GM12878 (cell line): ENCODE measurements around the gene PDZD7. TPM values are rescaled to one million over a fixed set of nuclear protein-coding genes. Genes with fewer than 3 reads are reported as not detected.

Experiments used
- ATAC-seq: fragments of 200-7000 bp; cut with Tn5 transposase; 3 replicates; pipeline ENCODE4 v1.9.1; 2020; ENCODE audit warnings: mild to moderate bottlenecking, moderate library complexity
- BruUV-seq: library from RNA; stranded (reverse); fragments of 400-500 nt; replicated peaks from 2 replicates; lab custom pipeline; 2021; lab: Mats Ljungman, UMichigan
- CTCF ChIA-PET: fragments of 300-600 bp; sonication (Branson Sonifier 250); formaldehyde crosslinking; extraction: SDS; loops from one replicate; lab custom pipeline; 2021; ENCODE audit warnings: inconsistent platforms; lab: Yijun Ruan, JAX
- POLR2A ChIA-PET: fragments of 350-600 bp; formaldehyde crosslinking; extraction: SDS; loops from one replicate; lab custom pipeline; 2021; ENCODE audit warnings: inconsistent platforms; lab: Charles Lee
- RAD21 ChIA-PET: fragments of 300-600 bp; sonication (Branson Sonifier 250); formaldehyde crosslinking; loops from one replicate; lab custom pipeline; 2023; ENCODE audit warnings: antibody characterized with exemption; ENCODE audit not compliant: unreplicated experiment; lab: Charles Lee
- SMC1A ChIA-PET: fragments of 300-600 bp; sonication (Branson Sonifier 250); formaldehyde crosslinking; loops from one replicate; lab custom pipeline; 2023; ENCODE audit not compliant: unreplicated experiment, uncharacterized antibody; lab: Charles Lee
- DNase-seq: peaks from one replicate; pipeline ENCODE4 v3.0.0-alpha.2; 2011; ENCODE audit warnings: low read depth, low spot score
- FAIRE-seq: peaks from 3 replicates; lab custom pipeline; 2011; peaks lifted over from hg19 to GRCh38; lab: Jason Lieb, UNC
- H2AFZ ChIP-seq: 2 replicates; pipeline ENCODE4 v1.6.0; 2011; ENCODE audit warnings: low read depth, low read length, control low read depth; ENCODE audit not compliant: control insufficient read depth
- H3K27ac ChIP-seq: 2 replicates; pipeline ENCODE4 v1.5.1; 2011; ENCODE audit warnings: control low read depth; ENCODE audit not compliant: control insufficient read depth, insufficient read depth
- H3K27me3 ChIP-seq, 2 experiments: replicated peaks in 1 of 2; 2 replicates each; pipeline versions ENCODE4 v1.6.0 to v1.6.1; 2011; ENCODE audit warnings: low read length in 1 of 2; ENCODE audit not compliant: control insufficient read depth in 2 of 2, insufficient read depth in 2 of 2
- H3K36me3 ChIP-seq, 2 experiments: 2 replicates each; pipeline ENCODE4 v1.5.1; 2011; ENCODE audit warnings: low read length in 1 of 2; ENCODE audit not compliant: control insufficient read depth in 2 of 2, insufficient read depth in 2 of 2
- H3K4me1 ChIP-seq: 2 replicates; pipeline ENCODE4 v1.6.1; 2011; ENCODE audit warnings: mild to moderate bottlenecking, low read length, moderate library complexity, mixed read lengths; ENCODE audit not compliant: control insufficient read depth, insufficient read depth
- H3K4me2 ChIP-seq: 2 replicates; pipeline ENCODE4 v1.6.0; 2011; ENCODE audit warnings: control low read depth; ENCODE audit not compliant: control insufficient read depth, insufficient read depth
- H3K4me3 ChIP-seq: fragments of 200-600 bp; sonication (generic); 2 replicates; pipeline ENCODE4 v1.5.1; 2016
- H3K79me2 ChIP-seq: 2 replicates; pipeline ENCODE4 v1.6.0; 2011; ENCODE audit warnings: low read length; ENCODE audit not compliant: control insufficient read depth, insufficient read depth
- H3K9ac ChIP-seq: 2 replicates; pipeline ENCODE4 v1.8.0; 2011; ENCODE audit warnings: low read length, control low read depth, mixed read lengths; ENCODE audit not compliant: control insufficient read depth, insufficient read depth
- H3K9me3 ChIP-seq: replicated peaks from 3 replicates; pipeline ENCODE4 v1.5.1; 2011; ENCODE audit warnings: mild to moderate bottlenecking, low read length; ENCODE audit not compliant: control insufficient read depth, insufficient read depth
- H4K20me1 ChIP-seq: 2 replicates; pipeline ENCODE4 v1.6.0; 2011; ENCODE audit not compliant: control insufficient read depth, insufficient read depth
- BACH1 ChIP-seq: fragments of 450-650 bp; IDR thresholded peaks from 2 replicates; pipeline ENCODE4 v1.6.1; 2017; ENCODE audit warnings: mild to moderate bottlenecking, borderline replicate concordance
- DPF2 ChIP-seq: fragments of 450-650 bp; IDR thresholded peaks from 2 replicates; pipeline ENCODE4 v1.6.1; 2017; ENCODE audit warnings: mild to moderate bottlenecking
- EGR1 ChIP-seq, 2 experiments: IDR thresholded peaks; 1 replicate in 1 of 2; 2 replicates in 1 of 2; pipeline ENCODE4 v1.6.1; 2011 to 2012; ENCODE audit warnings: low read depth in 2 of 2, low read length in 2 of 2, borderline replicate concordance in 1 of 2, mild to moderate bottlenecking in 1 of 2, moderate library complexity in 1 of 2
- NBN ChIP-seq: fragments of 450-650 bp; IDR thresholded peaks from 2 replicates; pipeline ENCODE4 v1.6.1; 2016
- SIN3A ChIP-seq: IDR thresholded peaks from 2 replicates; pipeline ENCODE4 v1.6.1; 2012; ENCODE audit warnings: low read depth, low read length, improper control_type of control experiment
- SMAD5 ChIP-seq: IDR thresholded peaks from 2 replicates; pipeline ENCODE4 v1.6.1; 2016; ENCODE audit warnings: antibody characterized with exemption, low read depth
- SMARCA5 ChIP-seq: fragments of 450-650 bp; IDR thresholded peaks from 2 replicates; pipeline ENCODE4 v1.6.1; 2017; ENCODE audit warnings: mild to moderate bottlenecking
- SUZ12 ChIP-seq: fragments of 200-600 bp; sonication (generic); IDR thresholded peaks from one replicate; pipeline ENCODE4 v1.6.1; 2018; ENCODE audit warnings: antibody characterized with exemption, mild to moderate bottlenecking; ENCODE audit not compliant: unreplicated experiment
- YBX1 ChIP-seq: fragments of 450-650 bp; IDR thresholded peaks from 2 replicates; pipeline ENCODE4 v1.6.1; 2016; ENCODE audit warnings: antibody characterized with exemption
- WGBS: methylation state at CpG from one replicate; pipeline ENCODE4 v1.1.6; 2016; ENCODE audit warnings: low lambda C conversion rate; ENCODE audit not compliant: insufficient replicate concordance, insufficient coverage; ENCODE audit errors: missing lambda C conversion rate; 5-methylcytosine and 5-hydroxymethylcytosine counted together
- in situ Hi-C: fragments of 300-500 bp; cut with MboI; formaldehyde crosslinking; loops from 9 replicates; pipeline ENCODE4 v1.14.3; 2018; ENCODE audit warnings: mixed read lengths
- intact Hi-C: fragments of 100-400 bp; cut with micrococcal nuclease; formaldehyde crosslinking; loops from one replicate; pipeline ENCODE4 v1.14.2; 2022; ENCODE audit not compliant: unreplicated experiment
- polyA plus RNA-seq, 11 experiments: library from polyadenylated mRNA; depleted of rRNA in 4 of 11; unstranded in 6 of 11; stranded (reverse) in 5 of 11; fragments of >200 nt; fragmentation: Nextera tagmentation in 4 of 11; fragmentation: Illumina TruSeq in 1 of 11; extraction: Ambion mirVana in 4 of 11; extraction: Trizol in 1 of 11; gene quantifications; 1 replicate in 1 of 11; 2 replicates in 10 of 11; pipeline versions ENCODE4 v1.2.1 to v1.2.3, GENCODE V29; 2011 to 2016; ENCODE audit warnings: inconsistent platforms in 2 of 11, missing spikeins in 2 of 11, low read depth in 1 of 11
- total RNA-seq, 4 experiments: library from RNA; depleted of rRNA in 3 of 4; stranded (reverse); fragments of >200 nt in 3 of 4; fragmentation: Illumina TruSeq in 1 of 4; extraction: Trizol in 1 of 4; gene quantifications; 2 replicates each; pipeline versions ENCODE4 v1.2.1 to v1.2.3, GENCODE V29; 2013 to 2021
- TF ChIP-seq, protein P1 (sequence below): fragments of 450-650 bp; IDR thresholded peaks from 2 replicates; pipeline ENCODE4 v1.6.1; 2016; ENCODE audit warnings: mild to moderate bottlenecking
- TF ChIP-seq, protein P2 (sequence below): IDR thresholded peaks from 2 replicates; pipeline ENCODE4 v1.6.1; 2011; ENCODE audit warnings: low read depth, low read length, improper control_type of control experiment, borderline replicate concordance

Gene PDZD7
- total and polyA plus RNA-seq, 10 of the 15 experiments (the other 5 are each of a cell fraction or from before 2014, with no cell fraction given): 0.01 to 0.20 (median 0.03) TPM; not detected in 7

- in situ Hi-C loops: no loop called here
- H3K4me3 ChIP-seq: peak within 1 kb of the TSS; percentile 86
- no peak for ATAC-seq
- peak within 1 kb of the TSS; percentile 88 for H3K27ac ChIP-seq
- H3K36me3 ChIP-seq: no peaks in the 10 kb centered on the region; a peak in 1 of 4 replicates
- H2AFZ ChIP-seq: peak within 1 kb of the TSS; percentile 90
- H3K4me1 ChIP-seq: peaks cover 17% of the 10 kb centered on the region
- H3K79me2 ChIP-seq: peaks cover 10% of the 10 kb centered on the region
- no TSS peak for BruUV-seq
- SMC1A ChIA-PET: no interaction called here
- H3K9ac ChIP-seq: peak within 1 kb of the TSS; percentile 73
- TF ChIP-seq EGR1 (IDR thresholded peaks at IDR 0.05; ENCODE audit: borderline replicate concordance in 1 of 2, low read depth in 2 of 2, low read length in 2 of 2): peak in 1 of 2 experiments; percentile 75; a peak in 2 of 3 replicates
- TF ChIP-seq SUZ12: no peak
- 1% methylated on average over 16 of the region's 44 CpGs for WGBS
- H4K20me1 ChIP-seq: no peaks in the 10 kb centered on the region
- DNase-seq: no peak
- CTCF ChIA-PET: interaction anchor here (0.8 to 5.7 kb wide), 6 partner anchors 12 to 86 kb away, joined by 3 to 91 read pairs (median 10); partner anchors contain the start of genes PDZD7, SFXN3 and SLF2
- peak within 1 kb of the TSS; percentile 99 for H3K4me2 ChIP-seq
- no peaks in the 10 kb centered on the region for H3K27me3 ChIP-seq
- POLR2A ChIA-PET: interaction anchor here (3.8 kb wide), 1 partner anchor 13 kb away, joined by 23 read pairs; the partner anchor contains the start of genes MRPL43 and TWNK
- intact Hi-C loops: loop anchor here (1.0 to 5.0 kb wide), 3 partner anchors 14 to 87 kb away; partner anchors contain the start of genes KAZALD1 and SLF2
- FAIRE-seq: no peak
- H3K9me3 ChIP-seq: no peaks in the 10 kb centered on the region
- RAD21 ChIA-PET: interaction anchor here (0.6 to 4.6 kb wide), 2 partner anchors 15 to 125 kb away, joined by 3 to 26 read pairs; no protein-coding TSS in a partner anchor
These were observed 31.2 kb downstream of the PDZD7 start, which contains the start of gene LZTS2 for GRCh38 chr10:100999742-101000126. Gene LZTS2, plus strand, starts transcription at chr10:100999808. Its CDS starts 2,731 bp downstream, at chr10:101002539.

- intact Hi-C loops (loop anchor here (1.0 to 5.0 kb wide), 3 partner anchors 14 to 87 kb away; partner anchors contain the start of genes KAZALD1 and SLF2), in situ Hi-C loops (no loop called here)
- RAD21 ChIA-PET: interaction anchor here (0.6 to 4.6 kb wide), 10 partner anchors 12 to 125 kb away, joined by 3 to 26 read pairs (median 4); partner anchors contain the start of genes KAZALD1, MRPL43 and TWNK
- peaks cover 17% of the 10 kb centered on the region for H3K4me1 ChIP-seq
- FAIRE-seq: no peak
- POLR2A ChIA-PET: interaction anchor here (0.6 to 3.8 kb wide), 4 partner anchors 13 to 84 kb away, joined by 3 to 23 read pairs (median 4); partner anchors contain the start of genes KAZALD1, MRPL43 and TWNK
- H3K9ac ChIP-seq: peak overlapping the region; percentile 63
- H3K9me3 ChIP-seq: no peaks in the 10 kb centered on the region
- H4K20me1 ChIP-seq: no peaks in the 10 kb centered on the region
- no peaks in the 10 kb centered on the region; a peak in 2 of 4 replicates for H3K36me3 ChIP-seq
- SMC1A ChIA-PET: interaction anchor here (1.4 to 2.0 kb wide), 3 partner anchors 12 to 42 kb away, joined by 4 to 9 read pairs (median 6); no protein-coding TSS in a partner anchor
- peak overlapping the region; percentile 99 for H3K4me2 ChIP-seq
- peak overlapping the region; percentile 88 for H3K27ac ChIP-seq
- H3K79me2 ChIP-seq: peaks cover 10% of the 10 kb centered on the region
- peak overlapping the region; percentile 86 for H3K4me3 ChIP-seq
- CTCF ChIA-PET: interaction anchor here (0.8 to 5.7 kb wide), 14 partner anchors 9 to 85 kb away, joined by 3 to 91 read pairs (median 6); partner anchors contain the start of genes KAZALD1, MRPL43, PDZD7 and SFXN3
- H3K27me3 ChIP-seq: no peaks in the 10 kb centered on the region
- peak overlapping the region; percentile 90 for H2AFZ ChIP-seq
- no peak for DNase-seq
- BruUV-seq: no TSS peak
- WGBS: 1% methylated on average over 35 of the region's 83 CpGs
- peak; percentile 75 for ATAC-seq
- peak; percentile 91 for TF ChIP-seq SMARCA5
- no peak for TF ChIP-seq YBX1
- peak; percentile 77 for TF ChIP-seq BACH1
- TF ChIP-seq SIN3A: peak; percentile 53; the same call in 1 of the 2 replicates
- TF ChIP-seq, protein P1, sequence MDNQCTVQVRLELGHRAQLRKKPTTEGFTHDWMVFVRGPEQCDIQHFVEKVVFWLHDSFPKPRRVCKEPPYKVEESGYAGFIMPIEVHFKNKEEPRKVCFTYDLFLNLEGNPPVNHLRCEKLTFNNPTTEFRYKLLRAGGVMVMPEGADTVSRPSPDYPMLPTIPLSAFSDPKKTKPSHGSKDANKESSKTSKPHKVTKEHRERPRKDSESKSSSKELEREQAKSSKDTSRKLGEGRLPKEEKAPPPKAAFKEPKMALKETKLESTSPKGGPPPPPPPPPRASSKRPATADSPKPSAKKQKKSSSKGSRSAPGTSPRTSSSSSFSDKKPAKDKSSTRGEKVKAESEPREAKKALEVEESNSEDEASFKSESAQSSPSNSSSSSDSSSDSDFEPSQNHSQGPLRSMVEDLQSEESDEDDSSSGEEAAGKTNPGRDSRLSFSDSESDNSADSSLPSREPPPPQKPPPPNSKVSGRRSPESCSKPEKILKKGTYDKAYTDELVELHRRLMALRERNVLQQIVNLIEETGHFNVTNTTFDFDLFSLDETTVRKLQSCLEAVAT: no peak
- no peak for TF ChIP-seq SMAD5
- TF ChIP-seq DPF2: peak; percentile 68
- TF ChIP-seq, protein P2, sequence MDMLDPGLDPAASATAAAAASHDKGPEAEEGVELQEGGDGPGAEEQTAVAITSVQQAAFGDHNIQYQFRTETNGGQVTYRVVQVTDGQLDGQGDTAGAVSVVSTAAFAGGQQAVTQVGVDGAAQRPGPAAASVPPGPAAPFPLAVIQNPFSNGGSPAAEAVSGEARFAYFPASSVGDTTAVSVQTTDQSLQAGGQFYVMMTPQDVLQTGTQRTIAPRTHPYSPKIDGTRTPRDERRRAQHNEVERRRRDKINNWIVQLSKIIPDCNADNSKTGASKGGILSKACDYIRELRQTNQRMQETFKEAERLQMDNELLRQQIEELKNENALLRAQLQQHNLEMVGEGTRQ: no peak; the same call in 1 of the 2 replicates
- TF ChIP-seq NBN: peak; percentile 51; the same call in 1 of the 2 replicates
These were observed 31.8 kb downstream of the PDZD7 start for GRCh38 chr10:100998991-100999741.
